ENCODE measurements around the gene COX7B2. TPM values are rescaled to one million over a fixed set of nuclear protein-coding genes. Genes with fewer than 3 reads are reported as not detected.

COX7B2 gene
- total RNA-seq, 4 donors from 2014 or later = not detected

GRCh38 chr4:46952451-46952850 lies 43.4 kb upstream of the COX7B2 start:
- H3K36me3 ChIP-seq = no peaks in the 10 kb centered on the region
- 54 to 61% methylated on average over 2 of the region's 2 CpGs for WGBS, 2 donors
- DNase-seq (ENCODE audit: low spot score in 2 of 2) = no peak
- no peak overlapping the region for H3K4me3 ChIP-seq
- no peak for TF ChIP-seq CTCF (IDR thresholded peaks at IDR 0.05)
- no peak for TF ChIP-seq POLR2A (IDR thresholded peaks at IDR 0.05)
- no peak for TF ChIP-seq EP300 (IDR thresholded peaks at IDR 0.05)
- no peaks in the 10 kb centered on the region for H3K4me1 ChIP-seq
- no peaks in the 10 kb centered on the region for H3K9me3 ChIP-seq
- H3K27ac ChIP-seq = no peak overlapping the region
- no peaks in the 10 kb centered on the region for H3K27me3 ChIP-seq

GRCh38 chr4:46950826-46951225 lies 41.8 kb upstream of the COX7B2 start:
- no peak for TF ChIP-seq EP300 (IDR thresholded peaks at IDR 0.05)
- TF ChIP-seq POLR2A (IDR thresholded peaks at IDR 0.05) = no peak
- TF ChIP-seq CTCF (IDR thresholded peaks at IDR 0.05) = no peak
- Histone ChIP-seq H3K4me3 (no peak overlapping the region), H3K4me1 (no peaks in the 10 kb centered on the region), H3K27ac (no peak overlapping the region), H3K36me3 (no peaks in the 10 kb centered on the region), H3K27me3 (no peaks in the 10 kb centered on the region), H3K9me3 (no peaks in the 10 kb centered on the region)
- DNase-seq (ENCODE audit: low spot score in 2 of 2) = no peak
- 68 to 74% methylated on average over 3 of the region's 3 CpGs for WGBS, 2 donors

GRCh38 chr4:46949822-46950221 lies 40.8 kb upstream of the COX7B2 start:
- DNase-seq (ENCODE audit: low spot score in 2 of 2) = no peak
- no peaks in the 10 kb centered on the region for H3K27me3 ChIP-seq
- no peaks in the 10 kb centered on the region for H3K4me1 ChIP-seq
- 60 to 72% methylated on average over 1 of the region's 1 CpG for WGBS, 2 donors
- no peaks in the 10 kb centered on the region for H3K36me3 ChIP-seq
- no peak overlapping the region for H3K27ac ChIP-seq
- no peaks in the 10 kb centered on the region for H3K9me3 ChIP-seq
- no peak overlapping the region for H3K4me3 ChIP-seq
- TF ChIP-seq CTCF (IDR thresholded peaks at IDR 0.05) = no peak
- TF ChIP-seq EP300 (IDR thresholded peaks at IDR 0.05) = no peak
- no peak for TF ChIP-seq POLR2A (IDR thresholded peaks at IDR 0.05)

- Histone ChIP-seq H3K4me3 (no peak overlapping the region), H3K27ac (no peak overlapping the region), H3K27me3 (no peaks in the 10 kb centered on the region), H3K9me3 (no peaks in the 10 kb centered on the region), H3K4me1 (no peaks in the 10 kb centered on the region), H3K36me3 (no peaks in the 10 kb centered on the region)
- DNase-seq (ENCODE audit: low spot score in 2 of 2) = no peak
- TF ChIP-seq EP300 (IDR thresholded peaks at IDR 0.05) = no peak
- no peak for TF ChIP-seq POLR2A (IDR thresholded peaks at IDR 0.05)
- no peak for TF ChIP-seq CTCF (IDR thresholded peaks at IDR 0.05)
- WGBS, 2 donors = 47 to 72% methylated on average over 2 of the region's 2 CpGs
Observed at GRCh38 chr4:46947541-46947940, 38.5 kb upstream of the COX7B2 start.

- Histone ChIP-seq H3K4me3 (no peak overlapping the region), H3K9me3 (no peaks in the 10 kb centered on the region), H3K4me1 (no peaks in the 10 kb centered on the region), H3K27me3 (no peaks in the 10 kb centered on the region), H3K36me3 (no peaks in the 10 kb centered on the region), H3K27ac (no peak overlapping the region)
- WGBS, 2 donors = 46 to 67% methylated on average over 6 of the region's 6 CpGs
- TF ChIP-seq POLR2A (IDR thresholded peaks at IDR 0.05) (no peak), CTCF (IDR thresholded peaks at IDR 0.05) (no peak), EP300 (IDR thresholded peaks at IDR 0.05) (no peak)
- no peak for DNase-seq (ENCODE audit: low spot score in 2 of 2)
Observed at GRCh38 chr4:46946919-46947536, 38.0 kb upstream of the COX7B2 start.

All from tibial nerve (tissue), 4 donors.